RWPE1 (cell line): Measurements from ENCODE around the gene ANKRD55.

Experiments used
- CTCF ChIA-PET: fragments of 350-600 bp; sonication (Branson Sonifier 250); formaldehyde crosslinking; extraction: SDS; loops from one replicate; lab custom pipeline; 2021; lab: Yijun Ruan, JAX
- POLR2A ChIA-PET: fragments of 400-600 bp; formaldehyde crosslinking; extraction: SDS; loops from one replicate; lab custom pipeline; 2020; ENCODE audit warnings: antibody characterized with exemption; ENCODE audit not compliant: low non-redundant PET; lab: Yijun Ruan, JAX
- DNase-seq: peaks from one replicate; pipeline ENCODE4 v3.0.0; 2012; ENCODE audit warnings: low spot score
- H3K27ac ChIP-seq: fragments of 450-650 bp; 2 replicates; pipeline ENCODE4 v1.5.1; 2017
- TF ChIP-seq, protein P1 (sequence below): fragments of 450-650 bp; conservative IDR thresholded peaks from 2 replicates; pipeline ENCODE4 v1.5.1; 2017; ENCODE audit warnings: low read depth, mild to moderate bottlenecking

Gene ANKRD55

DNA sequence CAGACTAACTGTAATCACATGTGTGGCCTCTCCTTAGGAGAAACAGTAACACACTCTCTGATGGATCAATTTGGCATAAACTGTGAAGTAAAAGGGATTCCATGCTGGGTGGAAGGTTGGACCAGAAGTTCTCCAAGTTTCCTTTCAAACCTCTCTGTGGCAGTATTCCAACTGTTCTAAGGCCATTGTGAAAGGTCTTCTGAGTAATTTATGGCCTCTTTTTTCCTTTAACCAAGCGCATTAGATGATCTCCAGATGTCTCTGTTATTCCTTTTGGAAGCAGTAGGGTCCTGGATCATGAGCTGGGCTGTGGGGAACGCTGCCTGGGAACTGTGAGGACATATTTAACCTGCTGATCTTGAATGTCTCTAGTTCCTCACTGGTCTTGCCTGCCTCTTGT lies 157.8 kb downstream of the ANKRD55 start:
- ChIA-PET POLR2A (no interaction called here), CTCF (no interaction called here)
- TF ChIP-seq, protein P1, sequence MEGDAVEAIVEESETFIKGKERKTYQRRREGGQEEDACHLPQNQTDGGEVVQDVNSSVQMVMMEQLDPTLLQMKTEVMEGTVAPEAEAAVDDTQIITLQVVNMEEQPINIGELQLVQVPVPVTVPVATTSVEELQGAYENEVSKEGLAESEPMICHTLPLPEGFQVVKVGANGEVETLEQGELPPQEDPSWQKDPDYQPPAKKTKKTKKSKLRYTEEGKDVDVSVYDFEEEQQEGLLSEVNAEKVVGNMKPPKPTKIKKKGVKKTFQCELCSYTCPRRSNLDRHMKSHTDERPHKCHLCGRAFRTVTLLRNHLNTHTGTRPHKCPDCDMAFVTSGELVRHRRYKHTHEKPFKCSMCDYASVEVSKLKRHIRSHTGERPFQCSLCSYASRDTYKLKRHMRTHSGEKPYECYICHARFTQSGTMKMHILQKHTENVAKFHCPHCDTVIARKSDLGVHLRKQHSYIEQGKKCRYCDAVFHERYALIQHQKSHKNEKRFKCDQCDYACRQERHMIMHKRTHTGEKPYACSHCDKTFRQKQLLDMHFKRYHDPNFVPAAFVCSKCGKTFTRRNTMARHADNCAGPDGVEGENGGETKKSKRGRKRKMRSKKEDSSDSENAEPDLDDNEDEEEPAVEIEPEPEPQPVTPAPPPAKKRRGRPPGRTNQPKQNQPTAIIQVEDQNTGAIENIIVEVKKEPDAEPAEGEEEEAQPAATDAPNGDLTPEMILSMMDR: no peak
- DNase-seq: no peak
- no peak overlapping the region for H3K27ac ChIP-seq

DNA sequence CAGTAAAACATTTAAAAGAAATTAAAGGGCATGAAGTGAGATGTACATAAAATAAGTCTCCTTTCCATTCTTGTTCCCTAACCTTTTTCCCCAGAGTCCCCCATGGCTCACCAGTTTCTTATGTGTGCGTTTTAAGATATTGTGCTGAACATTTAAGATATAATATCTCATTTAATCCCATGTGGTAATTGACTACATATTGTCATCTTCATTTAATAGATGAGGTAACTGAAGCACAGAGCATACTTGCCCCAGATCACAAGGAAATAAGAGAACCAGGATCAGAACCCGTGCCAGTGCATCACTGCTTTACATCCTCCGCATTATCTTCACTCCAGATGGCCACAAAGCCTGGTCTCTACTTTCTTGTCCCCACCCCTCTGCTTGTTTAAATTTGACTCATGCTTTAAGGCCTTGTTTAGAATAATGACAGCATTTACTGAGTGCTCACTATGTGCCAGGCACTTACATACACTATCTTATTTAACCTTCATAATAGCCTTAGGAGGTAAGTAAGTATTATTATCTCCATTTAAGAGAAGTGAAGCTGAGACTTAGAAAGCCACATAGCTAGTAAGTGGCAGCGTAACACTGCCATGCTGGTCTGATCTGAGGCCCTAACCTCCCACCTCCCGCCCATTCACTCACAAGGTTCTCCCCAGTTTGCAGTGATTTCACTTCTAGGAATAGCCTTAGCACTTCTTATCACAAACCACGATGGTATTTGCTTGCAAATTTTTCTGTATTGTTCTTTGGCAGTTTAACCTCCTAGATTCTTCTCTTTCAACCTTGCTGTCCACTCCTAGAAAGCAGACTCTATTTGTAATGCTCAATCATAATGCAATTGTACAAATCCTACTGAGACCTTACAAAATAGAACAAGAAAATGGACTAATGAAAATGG lies 160.0 kb downstream of the ANKRD55 start:
- ChIA-PET POLR2A (no interaction called here), CTCF (no interaction called here)
- H3K27ac ChIP-seq: no peak overlapping the region
- DNase-seq: no peak
- TF ChIP-seq, protein P1: no peak

DNA sequence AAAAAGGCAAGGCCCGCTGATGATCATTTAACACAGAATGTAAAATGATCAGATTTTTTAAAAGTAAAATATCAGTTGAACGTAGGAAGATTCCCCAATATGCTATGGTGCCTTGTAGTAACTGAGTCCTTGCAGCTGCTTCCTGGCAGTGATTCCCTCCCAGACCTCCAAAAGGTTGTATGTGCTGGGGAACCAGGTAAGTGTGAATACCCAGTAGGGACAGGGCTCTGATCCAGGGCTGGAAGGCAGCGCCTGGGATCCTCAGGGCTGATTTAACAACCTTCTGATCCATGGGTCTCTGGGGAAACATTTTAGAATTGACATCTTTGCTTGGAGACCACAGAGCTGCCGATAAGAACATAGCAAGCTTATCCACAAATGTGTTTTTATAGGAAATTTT lies 161.7 kb downstream of the ANKRD55 start:
- no peak overlapping the region for H3K27ac ChIP-seq
- TF ChIP-seq, protein P1: no peak
- CTCF ChIA-PET: interaction anchor here (0.6 to 1.0 kb wide), 3 partner anchors 48 to 646 kb away, joined by 3 to 9 read pairs (median 3); no protein-coding TSS in a partner anchor
- DNase-seq: no peak
- POLR2A ChIA-PET: no interaction called here

DNA sequence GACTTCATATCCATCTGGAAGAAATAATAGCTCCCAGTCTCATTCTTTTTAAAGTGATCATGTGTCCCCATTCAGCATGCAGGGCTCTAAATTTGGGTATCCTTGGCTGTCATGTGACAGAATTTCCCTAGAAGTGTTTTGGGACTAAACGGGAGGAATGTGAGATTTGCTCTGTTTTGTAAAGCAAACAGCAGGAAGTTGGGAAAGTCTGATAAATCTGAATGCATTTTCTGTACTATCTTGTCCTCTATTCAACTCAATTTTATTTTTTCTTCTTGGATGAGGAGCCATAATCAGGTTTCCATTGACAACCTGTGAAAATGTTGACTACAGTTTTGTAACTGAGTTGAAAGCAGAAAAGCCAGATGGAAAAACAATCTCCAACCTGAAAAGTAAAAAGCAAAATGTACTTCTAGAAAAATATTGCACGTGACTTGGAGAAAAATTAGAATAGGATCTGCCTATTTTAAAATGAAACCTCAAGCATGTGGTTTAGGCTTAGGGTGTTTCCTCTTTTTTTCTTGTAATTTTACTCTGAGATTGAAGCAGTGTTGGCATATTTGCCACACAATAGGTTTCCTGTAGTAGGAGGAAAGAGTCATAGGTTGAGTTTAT lies 162.2 kb downstream of the ANKRD55 start:
- DNase-seq: no peak
- POLR2A ChIA-PET: no interaction called here
- TF ChIP-seq, protein P1: no peak
- CTCF ChIA-PET: interaction anchor here (0.5 to 1.1 kb wide), 4 partner anchors 38 to 646 kb away, joined by 3 to 9 read pairs (median 4); no protein-coding TSS in a partner anchor
- no peak overlapping the region for H3K27ac ChIP-seq

DNA sequence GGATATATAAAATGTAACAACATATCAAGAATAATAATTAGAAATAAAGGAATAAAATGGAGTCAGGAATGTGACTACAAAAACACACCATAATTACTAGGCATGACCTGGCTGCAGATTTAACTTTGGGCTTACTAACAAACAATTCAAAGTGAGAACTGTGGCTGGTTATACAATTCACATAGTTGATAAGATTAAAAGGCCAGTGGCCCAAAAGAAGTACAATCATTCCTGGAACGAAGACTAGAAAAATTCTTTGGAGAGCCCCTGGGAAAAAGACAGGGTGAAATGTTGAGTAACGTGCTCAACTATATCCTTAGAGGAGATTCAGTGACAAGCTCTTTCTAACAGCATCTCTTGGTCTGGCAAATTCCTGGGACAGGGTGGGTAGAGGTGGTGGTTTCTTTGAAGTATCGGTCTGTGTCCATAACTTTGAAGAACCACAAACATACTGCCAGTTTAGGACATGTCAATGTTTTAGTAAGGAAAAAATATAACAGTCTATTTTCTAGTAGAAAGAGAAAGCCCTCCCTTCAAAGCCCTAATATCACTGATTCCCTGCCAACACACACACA lies 163.4 kb downstream of the ANKRD55 start:
- DNase-seq: no peak
- POLR2A ChIA-PET: no interaction called here
- TF ChIP-seq, protein P1: no peak
- no peak overlapping the region for H3K27ac ChIP-seq
- CTCF ChIA-PET: no interaction called here

DNA sequence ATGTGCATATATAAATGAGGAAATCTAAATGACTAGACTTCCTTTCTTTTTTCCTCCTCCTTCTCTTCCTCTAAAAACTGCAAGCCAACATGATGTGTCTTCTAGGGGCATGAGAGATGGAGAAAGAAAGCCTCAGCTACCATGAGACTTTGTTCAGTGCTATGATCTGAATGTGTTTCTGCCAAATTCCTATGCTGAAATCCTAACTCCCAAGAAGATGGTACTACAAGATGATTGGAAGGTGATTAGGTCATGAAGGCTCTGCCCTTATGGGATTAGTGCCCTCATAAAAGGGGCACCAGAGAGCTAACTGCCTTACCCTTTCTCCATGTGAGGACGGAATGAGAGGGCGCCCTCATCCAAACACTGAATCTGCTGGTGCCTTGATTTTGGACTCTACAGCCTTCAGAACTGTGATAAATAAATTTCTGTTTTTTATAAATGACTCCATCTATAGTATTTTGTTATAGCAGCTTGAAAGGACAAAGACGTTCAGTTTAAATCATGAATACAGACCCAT lies 166.1 kb downstream of the ANKRD55 start:
- no peak overlapping the region for H3K27ac ChIP-seq
- POLR2A ChIA-PET: no interaction called here
- TF ChIP-seq, protein P1: no peak
- CTCF ChIA-PET: interaction anchor here (0.6 kb wide), 1 partner anchor 56 kb away, joined by 4 read pairs; no protein-coding TSS in a partner anchor
- no peak for DNase-seq
